ENCODE data around the gene PNPLA5.

GRCh38 chr22:43839781-43840180 is 52.0 kb downstream of the PNPLA5 start:
- TF ChIP-seq, protein P1, sequence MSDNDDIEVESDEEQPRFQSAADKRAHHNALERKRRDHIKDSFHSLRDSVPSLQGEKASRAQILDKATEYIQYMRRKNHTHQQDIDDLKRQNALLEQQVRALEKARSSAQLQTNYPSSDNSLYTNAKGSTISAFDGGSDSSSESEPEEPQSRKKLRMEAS (IDR thresholded peaks at IDR 0.05) = no peak
- TF ChIP-seq EP300 (IDR thresholded peaks at IDR 0.05; ENCODE audit: borderline replicate concordance) (no peak), REST (IDR thresholded peaks at IDR 0.05; ENCODE audit: low read depth) (no peak), TEAD4 (IDR thresholded peaks at IDR 0.05) (no peak), RAD21 (IDR thresholded peaks at IDR 0.05; ENCODE audit: low read depth) (no peak), TAF1 (IDR thresholded peaks at IDR 0.05; ENCODE audit: low read depth) (no peak)

All from Ishikawa (cell line).